Right renal cortex interstitium (tissue), 3 donors: Measurements from ENCODE around the gene TARDBP. TPM values are rescaled to one million over a fixed set of nuclear protein-coding genes. Genes with fewer than 3 reads are reported as not detected.

ENCODE experiments used
- polyA plus RNA-seq, 3 donors: library from polyadenylated mRNA; unstranded; fragments of 120-200 nt; gene quantifications; one replicate each; pipeline ENCODE4 v1.2.1, GENCODE V29; 2013; ENCODE audit not compliant: insufficient read length in 3 of 3

TARDBP gene
- polyA plus RNA-seq, 3 donors, result 331 to 348 (median 336) TPM

Other genes with a start within 250 kb of the TARDBP start
- 10 to 100 TPM; 14.0 to 14.6 (median 14.1) TPM for gene CASZ1, start 216.0 kb upstream of the TARDBP start, polyA plus RNA-seq
- 1 to 10 TPM; 3.2 to 4.0 (median 3.6) TPM for gene MASP2, start 34.6 kb downstream of the TARDBP start, polyA plus RNA-seq
- 10 to 100 TPM; 35.5 to 42.7 (median 41.6) TPM for gene SRM, start 47.4 kb downstream of the TARDBP start, polyA plus RNA-seq
- 10 to 100 TPM; 78.4 to 84.8 (median 82.7) TPM for gene EXOSC10, start 87.2 kb downstream of the TARDBP start, polyA plus RNA-seq
- under 1 TPM in 2 of 3 donors, not detected in 1; 0.06 to 0.12 TPM for gene ANGPTL7, start 176.7 kb downstream of the TARDBP start, polyA plus RNA-seq
- gene MTOR, start 249.9 kb downstream of the TARDBP start, polyA plus RNA-seq, result 10 to 100 TPM; 39.8 to 41.6 (median 40.9) TPM